ENCODE measurements around the gene IQGAP1.
"Not testable (repeated sequence)": the region's sequence is repeated elsewhere in the genome, so short reads cannot be mapped to it uniquely, and the experiment has no call there.

Gene IQGAP1

DNA sequence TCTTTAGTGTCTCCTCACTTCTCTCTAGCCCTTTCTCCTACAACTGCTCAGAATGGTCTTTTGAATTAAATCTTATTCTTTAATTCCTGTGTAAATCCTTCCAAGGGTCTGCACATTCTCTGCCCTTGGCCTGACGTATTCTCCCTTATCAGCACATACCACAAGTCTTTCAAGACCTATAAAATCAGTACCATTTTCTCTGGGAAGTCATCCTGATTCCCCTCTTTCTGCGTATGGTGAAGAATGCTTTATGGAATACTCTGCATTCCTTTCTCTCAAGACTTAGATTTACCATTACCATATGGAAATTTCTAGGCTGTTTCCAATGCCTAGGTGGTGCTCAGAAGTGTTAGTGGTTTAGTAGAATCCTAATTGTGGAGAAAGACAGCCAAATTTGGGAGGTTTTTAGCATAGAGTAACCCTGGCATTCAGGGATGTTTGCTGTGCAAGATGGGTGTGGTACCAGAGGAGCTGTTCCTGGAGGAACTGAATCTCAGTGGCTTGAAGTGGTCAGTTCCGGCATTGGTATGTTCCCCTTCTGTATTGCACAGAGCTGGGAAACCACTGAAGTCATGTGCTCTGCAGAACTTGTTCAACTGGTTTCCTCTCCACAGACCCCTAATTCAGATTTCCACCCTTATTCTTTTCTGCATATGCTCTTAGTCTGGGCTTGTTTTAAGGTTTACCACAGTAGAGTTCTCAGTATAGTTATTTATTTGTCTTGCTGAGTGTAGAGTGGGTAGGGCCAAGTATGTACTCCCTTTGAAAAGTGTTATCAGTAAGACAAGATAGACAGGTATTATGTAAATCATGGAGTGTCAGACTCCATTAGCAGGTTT lies 24.5 kb downstream of the IQGAP1 start:
- no peak for FAIRE-seq

DNA sequence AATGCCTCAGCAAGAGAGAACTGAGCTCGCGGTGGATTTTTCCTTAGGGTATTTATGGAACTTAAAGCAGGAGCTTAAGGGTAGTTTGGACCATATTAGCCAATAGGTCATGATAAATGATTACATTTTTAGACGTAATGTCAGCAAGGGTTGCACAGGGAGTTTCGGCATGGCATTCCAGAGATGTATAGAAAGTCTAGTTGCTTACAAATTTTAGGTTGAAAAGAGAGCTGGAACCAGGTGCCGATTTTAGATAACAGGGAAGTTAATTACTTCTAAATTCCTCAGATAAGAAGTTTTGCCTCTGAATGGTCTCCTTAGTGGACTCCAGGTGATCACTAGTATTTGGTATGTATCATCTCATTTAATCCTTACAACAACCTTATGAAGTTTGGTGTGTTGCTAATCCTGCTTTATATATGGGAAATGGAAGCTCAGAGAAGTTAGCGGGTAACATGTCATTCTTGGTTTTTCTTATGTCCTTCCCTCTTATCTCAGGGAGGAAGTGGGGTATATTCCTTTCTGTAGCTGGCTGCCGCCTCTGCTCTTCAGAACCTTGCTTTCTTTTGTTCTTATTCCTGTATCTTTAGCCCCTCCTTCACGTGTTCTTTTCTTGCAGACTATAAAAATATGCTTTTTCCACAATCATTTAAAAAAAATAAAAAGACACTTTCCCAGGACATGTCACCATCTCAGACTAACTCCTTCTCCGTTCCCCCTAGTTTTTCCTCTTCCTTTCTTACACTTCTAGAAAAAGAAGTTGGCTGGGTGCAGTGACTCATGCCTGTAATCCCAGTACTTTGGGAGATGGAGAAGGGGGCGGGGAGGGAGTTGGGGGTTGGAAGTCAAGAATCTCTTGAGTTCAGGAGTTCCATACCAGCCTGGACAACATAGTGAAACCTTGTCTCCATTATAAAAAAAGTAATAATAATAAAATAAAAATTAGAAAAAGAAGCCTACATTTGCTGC lies 25.7 kb downstream of the IQGAP1 start:
- no peak for FAIRE-seq

DNA sequence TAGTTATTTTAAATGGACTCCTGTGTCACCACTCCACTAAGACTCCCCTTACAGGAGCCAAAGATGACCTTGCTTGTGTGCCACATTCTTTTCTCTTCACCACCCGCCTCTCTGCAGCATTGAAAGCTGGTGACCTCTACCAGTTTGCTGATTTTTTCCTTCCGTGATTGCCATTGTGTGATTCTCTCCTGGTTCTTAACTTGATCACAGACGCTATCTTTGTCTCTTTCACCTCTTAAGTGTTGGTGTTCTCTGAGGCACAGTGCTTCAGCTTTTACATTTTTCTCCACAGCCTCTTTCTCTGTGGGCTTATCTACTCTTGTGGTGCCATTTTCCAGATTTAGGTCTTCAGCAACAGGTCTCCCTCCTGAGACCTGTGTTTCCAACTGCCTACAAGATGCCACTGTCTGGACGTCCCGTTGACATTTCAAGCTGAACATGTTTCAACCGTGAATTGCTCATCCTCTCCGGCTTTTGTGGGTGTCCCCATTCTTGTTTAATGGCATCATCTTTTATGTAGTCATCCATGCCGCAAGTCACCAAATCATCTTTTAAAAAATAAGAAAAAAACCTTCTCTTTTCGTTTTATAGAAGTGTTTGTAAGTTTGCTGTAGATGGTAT lies 26.5 kb downstream of the IQGAP1 start:
- no peak for FAIRE-seq

DNA sequence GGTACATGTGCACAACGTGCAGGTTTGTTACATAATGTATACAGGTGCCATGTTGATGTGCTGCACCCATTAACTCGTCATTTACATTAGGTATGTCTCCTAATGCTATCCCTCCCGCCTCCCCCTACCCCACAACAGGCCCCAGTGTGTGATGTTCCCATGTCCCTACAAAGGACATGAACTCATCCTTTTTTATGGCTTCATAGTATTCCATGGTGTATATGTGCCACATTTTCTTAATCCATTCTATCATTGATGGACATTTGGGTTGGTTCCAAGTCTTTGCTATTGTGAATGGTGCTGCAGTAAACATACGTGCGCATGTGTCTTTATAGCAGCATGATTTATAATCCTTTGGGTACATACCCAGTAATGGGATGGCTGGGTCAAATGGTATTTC lies 28.0 kb downstream of the IQGAP1 start:
- FAIRE-seq = not testable (repeated sequence)

DNA sequence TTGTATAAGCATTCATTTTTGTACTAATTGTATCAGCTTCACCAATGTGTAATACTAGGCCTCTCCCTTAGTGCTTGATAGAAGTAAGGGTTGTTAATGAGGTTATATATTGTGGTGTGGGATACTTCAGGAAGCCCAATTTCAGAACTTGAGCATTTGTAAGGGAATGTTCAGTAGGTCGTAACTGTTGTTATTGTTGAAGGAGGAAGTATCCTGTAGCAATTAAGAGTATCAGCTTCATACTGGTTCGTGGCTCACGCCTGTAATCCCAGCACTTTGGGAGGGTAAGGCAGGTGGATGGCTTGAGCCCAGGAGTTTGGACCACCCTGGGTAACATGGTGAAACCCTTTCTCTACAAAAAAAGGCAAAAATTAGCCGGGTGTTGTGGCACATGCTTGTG lies 30.6 kb downstream of the IQGAP1 start:
- no peak for FAIRE-seq

DNA sequence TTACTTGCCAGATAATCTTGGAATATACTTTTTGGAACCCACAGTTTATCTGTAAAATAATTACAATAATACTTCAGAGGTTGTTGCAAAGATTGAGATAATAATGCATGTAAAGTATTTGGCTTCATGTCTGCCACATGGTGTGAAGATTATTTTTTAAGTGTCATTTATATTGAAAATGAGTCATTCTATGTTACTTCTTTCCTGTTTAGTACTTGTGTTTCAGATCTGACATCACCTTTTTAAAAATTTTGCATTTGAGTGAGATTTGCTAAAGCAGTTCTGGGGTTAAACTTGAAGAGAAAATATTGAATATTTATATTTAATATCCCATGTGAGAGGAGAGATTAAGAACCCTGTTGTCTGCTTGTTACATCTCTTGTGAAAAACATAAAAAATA lies 31.2 kb downstream of the IQGAP1 start:
- no peak for FAIRE-seq

DNA sequence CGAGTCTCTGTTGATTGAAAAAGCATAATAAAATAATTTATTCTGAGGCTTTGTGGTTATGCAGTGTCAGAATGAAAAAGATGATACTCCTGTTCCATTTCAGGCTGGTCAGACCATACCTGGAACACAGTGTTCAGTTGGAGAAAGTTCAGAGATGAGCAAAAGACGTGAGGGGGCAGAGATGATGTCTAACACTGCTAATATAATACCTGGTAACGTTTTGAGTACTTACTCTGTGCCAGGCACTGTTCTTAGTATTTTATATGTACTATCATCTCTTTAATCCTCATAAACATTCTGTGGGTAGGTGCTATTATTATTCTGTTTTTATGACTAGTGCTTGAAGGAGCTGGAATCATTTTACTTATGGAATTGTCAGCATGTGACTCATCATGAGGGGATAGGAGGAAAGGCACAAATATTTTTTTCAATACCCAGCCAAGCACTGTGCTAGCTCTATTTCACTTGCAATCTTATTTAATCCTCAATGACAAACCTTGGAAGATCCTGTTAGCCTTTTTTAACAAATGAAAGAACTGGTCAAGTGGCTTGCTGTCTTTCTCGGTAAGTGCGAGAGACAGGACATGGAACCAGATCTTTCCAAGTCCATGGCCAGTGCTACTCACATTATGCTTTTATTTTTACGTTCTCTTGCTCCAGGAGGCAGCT lies 31.8 kb downstream of the IQGAP1 start:
- FAIRE-seq = no peak

DNA sequence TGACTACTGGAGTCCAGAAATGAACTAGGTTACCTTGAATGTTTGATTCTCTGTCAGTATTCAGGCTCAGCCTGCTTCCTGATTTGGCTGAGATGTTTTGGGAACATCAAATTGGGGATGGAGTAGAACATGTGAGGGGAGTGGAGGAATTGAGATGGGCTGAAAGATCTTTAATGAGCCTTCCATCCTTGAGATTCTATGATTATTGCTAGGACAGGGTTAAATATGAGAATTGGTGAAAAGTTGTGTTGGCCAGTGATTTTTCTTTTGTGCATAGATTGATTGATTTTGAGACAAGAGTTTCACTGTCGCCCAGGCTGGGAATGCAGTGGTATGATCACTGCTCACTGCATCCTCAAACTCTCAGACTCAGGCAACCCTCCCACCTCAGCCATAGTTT lies 32.4 kb downstream of the IQGAP1 start:
- FAIRE-seq = no peak

DNA sequence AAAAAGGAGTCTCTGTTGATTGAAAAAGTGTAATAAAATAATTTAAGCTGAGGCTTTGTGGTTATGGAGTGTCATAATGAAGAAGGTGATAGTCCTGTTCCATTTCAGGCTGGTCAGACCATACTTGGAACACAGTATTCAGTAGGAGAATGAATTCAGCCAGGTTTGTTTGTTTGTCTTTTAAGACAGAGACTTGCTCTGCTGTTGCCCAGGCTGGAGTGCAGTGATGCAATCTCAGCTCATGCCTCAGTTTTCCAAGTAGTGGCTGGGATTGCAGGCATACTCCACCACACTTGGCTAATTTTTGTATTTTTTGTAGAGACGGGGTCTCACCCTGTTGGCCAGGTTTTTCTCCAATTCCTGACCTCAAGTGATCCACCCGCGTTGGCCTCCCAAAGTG lies 33.5 kb downstream of the IQGAP1 start:
- FAIRE-seq = no peak

DNA sequence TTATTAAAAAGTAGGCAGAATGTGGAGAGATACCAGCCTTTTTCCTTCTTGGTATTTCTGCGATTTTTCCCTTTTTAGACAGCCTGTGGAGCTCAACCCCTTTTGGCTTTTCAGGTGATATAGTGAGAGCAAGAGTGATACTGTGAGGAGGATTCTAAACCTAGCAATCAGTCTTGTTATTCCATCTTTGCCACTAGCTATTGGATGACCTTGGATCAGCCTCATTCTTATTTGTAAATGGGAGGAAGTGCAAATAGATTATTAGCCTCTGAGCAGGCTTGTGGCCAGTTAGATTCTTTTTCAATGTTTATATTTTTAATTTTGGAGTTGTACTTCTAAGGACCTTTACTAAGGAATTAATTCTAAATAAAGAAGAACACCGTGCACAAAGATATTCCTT lies 34.0 kb downstream of the IQGAP1 start:
- FAIRE-seq = no peak

DNA sequence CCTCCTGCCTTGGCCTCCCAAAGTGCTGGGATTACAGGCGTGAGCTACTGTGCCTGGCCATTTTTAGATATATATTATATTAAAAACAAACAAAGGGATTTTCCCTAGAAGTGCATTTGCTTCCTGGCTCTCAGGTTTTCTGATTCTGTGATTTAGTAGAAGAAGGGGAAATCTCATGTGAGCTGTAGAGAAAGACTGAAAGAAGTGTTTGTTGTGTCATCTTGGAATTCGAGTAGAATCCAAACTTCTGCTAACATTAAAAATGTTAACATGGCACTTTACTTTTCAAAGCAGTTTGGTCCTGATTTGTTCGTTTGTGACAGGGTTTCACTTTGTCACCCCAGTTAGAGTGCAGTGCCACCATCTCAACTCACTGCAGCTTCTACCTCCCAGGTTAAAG lies 34.9 kb downstream of the IQGAP1 start:
- no peak for FAIRE-seq

DNA sequence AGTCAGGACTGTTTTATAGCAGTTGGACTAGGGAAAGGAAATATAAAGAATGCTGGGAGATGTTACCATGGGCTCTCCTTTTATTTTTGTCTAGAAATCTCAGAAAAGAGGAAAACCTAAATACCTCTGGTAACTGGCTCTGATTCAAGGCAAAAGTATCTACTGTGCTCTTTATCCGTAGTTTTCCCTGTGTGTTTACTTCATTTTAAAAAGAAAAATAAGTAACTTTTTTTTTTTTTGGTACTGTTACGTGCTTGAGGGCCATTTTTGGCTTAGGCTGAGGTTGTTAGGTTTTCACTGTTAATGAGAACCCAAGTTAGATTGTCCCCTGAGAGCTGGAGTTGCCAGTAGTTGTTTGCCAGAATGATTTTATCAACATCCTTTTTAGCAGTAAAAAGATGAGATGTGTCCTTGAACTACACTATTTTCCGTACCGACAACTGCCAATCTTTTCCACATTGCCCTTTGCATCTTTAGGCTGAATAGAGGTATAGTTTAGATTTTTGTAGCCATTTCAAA lies 35.8 kb downstream of the IQGAP1 start:
- FAIRE-seq = no peak

DNA sequence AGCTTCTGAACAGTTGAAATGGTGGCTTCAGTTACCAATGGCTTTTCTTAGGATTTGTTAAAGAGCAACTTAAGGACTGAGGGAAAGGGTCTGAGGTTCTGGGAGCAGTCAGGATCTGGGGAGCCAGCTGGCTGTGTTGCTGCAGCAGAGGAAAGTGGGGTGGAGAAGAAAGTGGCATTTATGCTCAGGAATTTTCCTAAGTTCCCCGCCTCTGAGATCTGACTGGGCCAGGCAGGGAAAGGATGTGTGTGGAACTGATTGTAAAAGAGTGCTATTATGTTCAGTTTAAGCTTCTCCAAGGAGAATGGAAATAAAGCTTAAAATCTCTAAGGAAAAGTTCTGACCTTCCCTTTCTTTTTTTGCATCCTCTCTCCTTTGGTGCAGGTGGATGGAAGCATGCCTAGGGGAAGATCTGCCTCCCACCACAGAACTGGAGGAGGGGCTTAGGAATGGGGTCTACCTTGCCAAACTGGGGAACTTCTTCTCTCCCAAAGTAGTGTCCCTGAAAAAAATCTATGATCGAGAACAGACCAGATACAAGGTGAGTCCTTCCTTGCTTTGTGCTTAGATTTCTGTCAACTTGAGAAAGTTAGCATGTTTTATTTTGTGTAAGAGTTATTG lies 37.8 kb downstream of the IQGAP1 start:
- FAIRE-seq = no peak

DNA sequence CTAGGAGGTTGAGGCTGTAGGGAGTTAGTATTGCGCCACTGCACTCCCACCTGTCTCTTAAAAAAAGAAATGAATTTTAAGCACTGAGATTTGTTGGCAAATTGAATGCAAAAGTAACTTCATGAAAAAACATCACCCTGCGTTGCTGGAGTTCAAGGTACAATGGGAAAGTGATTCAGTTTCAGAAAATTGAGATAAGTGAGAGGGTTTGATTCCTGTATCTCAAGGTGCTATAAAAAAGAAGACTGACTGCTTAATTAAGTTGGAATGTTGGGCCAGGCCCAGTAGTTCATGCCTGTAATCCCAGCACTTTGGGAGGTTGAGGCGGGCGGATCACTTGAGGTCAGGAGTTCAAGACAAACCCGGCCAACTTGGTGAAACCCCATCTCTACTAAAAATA lies 39.1 kb downstream of the IQGAP1 start:
- no peak for FAIRE-seq

DNA sequence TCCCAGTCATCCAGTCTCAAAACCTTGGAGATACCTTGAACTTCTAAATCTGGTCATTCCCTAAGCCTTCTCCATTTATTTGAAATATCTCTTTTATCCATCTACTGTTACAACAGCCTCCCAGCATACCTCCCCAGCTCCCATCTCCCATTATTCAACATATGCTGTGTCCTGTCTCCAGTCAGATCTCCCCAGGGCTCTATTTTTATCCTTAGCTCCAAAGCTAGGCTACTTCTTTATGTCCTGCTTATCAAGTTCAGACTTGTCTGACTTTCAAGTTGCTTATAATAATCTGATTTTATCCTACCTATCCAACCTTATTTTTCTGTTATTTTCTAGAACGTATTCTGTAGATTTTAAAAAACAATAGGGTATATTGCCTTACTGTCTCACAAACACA lies 44.2 kb downstream of the IQGAP1 start:
- no peak for FAIRE-seq

DNA sequence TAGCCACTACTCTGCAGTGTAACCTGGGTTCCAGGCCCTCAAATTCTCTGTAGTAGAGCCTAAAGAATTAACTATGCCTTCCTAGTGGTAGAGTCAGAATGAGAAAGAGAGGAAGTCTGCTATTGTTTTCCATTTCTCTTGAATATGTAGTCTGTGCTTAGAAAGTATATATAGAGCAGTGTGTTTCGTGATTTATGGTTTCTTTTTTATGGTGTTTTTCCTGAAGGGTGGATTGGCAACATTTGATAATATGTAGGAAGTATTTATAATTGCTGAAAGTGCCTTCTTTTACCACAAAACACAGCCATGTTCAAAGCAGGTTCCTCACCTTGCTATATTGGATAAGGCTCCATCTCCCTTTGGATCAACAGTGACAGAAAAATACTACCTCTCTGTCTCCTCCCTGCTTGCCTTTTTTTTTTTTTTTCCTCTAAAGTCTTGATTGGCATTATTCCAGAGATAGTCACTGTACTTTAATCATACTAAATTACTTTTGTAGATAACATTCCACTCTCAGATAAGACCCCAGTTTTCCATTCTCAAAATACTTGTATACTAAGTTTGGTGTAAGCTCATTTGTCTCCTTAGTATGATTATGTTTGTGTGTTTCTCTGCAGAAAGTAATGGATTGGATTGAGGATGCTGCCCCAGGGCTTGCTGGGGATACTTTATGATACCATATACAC lies 47.8 kb downstream of the IQGAP1 start:
- no peak for FAIRE-seq

DNA sequence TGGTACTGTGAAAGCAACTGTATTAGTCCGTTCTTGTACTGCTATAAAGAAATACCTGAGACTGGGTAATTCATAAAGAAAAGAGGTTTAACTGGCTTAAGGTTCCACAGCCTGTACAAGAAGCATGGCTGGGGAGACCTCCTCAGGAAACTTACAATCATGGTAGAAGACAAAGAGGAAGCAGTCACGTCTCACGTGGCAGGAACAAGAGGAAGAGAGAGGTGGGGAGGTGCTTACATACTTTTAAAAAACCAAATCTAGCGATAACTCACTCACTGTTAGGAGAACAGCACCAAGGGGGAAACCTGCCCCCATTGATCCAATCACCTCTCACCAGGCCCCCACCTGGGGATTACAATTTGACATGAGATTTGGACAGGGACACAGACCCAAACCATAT lies 48.9 kb downstream of the IQGAP1 start:
- no peak for FAIRE-seq

DNA sequence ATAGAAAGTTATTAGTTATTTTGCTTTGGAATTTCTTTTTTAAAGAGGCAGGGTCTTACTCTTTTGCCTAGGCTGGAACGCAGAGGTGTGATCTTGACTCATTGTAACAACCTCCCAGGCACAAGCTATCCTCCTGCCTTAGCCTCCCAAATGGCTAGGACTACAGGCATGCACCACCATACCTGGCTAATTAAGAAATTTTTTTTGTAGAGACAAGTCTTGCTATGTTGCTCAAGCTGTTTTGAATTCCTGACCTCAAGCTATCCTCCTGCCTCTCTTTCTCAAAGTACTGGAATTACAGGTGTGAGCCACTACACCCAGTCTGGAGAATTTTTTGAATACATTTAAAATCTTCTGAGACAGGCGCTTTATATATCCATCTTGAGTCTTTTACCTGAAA lies 49.5 kb downstream of the IQGAP1 start:
- FAIRE-seq = no peak

DNA sequence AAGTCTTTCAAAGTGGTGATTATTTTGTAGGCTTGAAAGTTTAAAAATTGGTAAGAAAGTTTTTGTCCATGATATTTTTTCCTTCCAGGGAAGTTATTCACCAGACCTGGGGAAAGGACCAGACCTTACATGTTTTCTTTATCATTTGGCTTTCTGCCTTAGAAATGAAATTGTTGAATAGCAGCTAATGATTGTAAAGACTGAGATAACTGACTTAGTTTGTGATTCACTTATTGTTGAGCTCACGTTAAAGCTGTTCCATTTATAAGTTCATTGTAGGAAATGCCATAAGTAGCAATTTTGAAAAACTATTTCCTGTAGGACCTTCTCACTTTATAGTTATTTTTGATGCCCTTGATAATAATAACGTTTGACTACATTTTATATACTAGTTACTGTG lies 51.9 kb downstream of the IQGAP1 start:
- no peak for FAIRE-seq

DNA sequence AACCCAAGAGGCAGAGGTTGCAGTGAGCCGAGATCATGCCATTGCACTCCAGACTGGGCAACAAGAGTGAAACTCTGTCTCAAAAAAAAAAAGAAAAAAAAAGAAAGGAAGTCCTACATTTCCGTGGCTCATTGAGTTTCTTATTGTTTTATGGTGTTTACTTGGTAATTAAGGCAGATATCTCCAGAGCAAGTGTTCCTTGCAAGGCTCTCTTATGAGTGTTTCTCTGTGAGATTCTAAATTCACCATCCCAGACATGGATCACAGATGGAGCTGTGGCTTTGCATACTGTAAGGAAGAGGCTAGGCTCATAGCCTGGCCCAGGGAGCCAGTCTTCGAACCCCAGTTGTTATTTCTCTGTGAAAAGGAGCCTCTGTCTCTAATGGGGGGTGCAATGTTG lies 53.0 kb downstream of the IQGAP1 start:
- FAIRE-seq = no peak

DNA sequence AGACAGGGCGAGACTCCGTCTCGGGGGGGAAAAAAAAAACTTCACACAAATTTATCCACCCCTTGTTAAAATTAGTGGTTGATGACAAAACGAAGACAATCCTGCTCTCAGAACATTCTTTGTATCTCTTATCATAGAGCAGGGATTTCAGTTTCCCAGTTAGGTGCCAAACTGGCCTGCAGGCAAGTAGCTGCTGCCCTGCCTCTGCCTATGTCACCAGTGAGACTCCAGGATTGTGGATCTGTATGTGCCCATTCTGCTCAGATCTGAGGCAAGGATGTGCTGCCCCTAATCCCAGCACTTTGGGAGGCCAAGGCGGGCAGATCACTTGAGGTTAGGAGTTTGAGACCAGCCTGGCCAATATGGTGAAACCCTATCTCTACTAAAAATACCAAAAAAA lies 54.4 kb downstream of the IQGAP1 start:
- no peak for FAIRE-seq
